ENCODE measurements around the gene LAMA2.

Gene LAMA2

GRCh38 chr6:129089357-129089756 is 206.4 kb downstream of the LAMA2 start:
- DNase-seq, result no peak

GRCh38 chr6:129094147-129094546 is 211.2 kb downstream of the LAMA2 start:
- DNase-seq, result no peak

- DNase-seq, result no peak
Measured at GRCh38 chr6:129096651-129097290, 213.8 kb downstream of the LAMA2 start.

GRCh38 chr6:129098061-129098553 is 215.2 kb downstream of the LAMA2 start:
- DNase-seq, result no peak

- DNase-seq, result no peak
Measured at GRCh38 chr6:129099696-129100095, 216.8 kb downstream of the LAMA2 start.

- no peak for DNase-seq
Measured at GRCh38 chr6:129100164-129100563, 217.2 kb downstream of the LAMA2 start.

GRCh38 chr6:129102741-129103140 is 219.8 kb downstream of the LAMA2 start:
- no peak for DNase-seq

- no peak for DNase-seq
Measured at GRCh38 chr6:129104131-129104530, 221.2 kb downstream of the LAMA2 start.

GRCh38 chr6:129104560-129104959 is 221.6 kb downstream of the LAMA2 start:
- DNase-seq, result no peak

- no peak for DNase-seq
Measured at GRCh38 chr6:129105035-129105434, 222.1 kb downstream of the LAMA2 start.

GRCh38 chr6:129105793-129106192 is 222.9 kb downstream of the LAMA2 start:
- DNase-seq, result no peak

GRCh38 chr6:129108337-129108736 is 225.4 kb downstream of the LAMA2 start:
- no peak for DNase-seq

- no peak for DNase-seq
Measured at GRCh38 chr6:129110690-129111343, 227.9 kb downstream of the LAMA2 start.

- no peak for DNase-seq
Measured at GRCh38 chr6:129111346-129111745, 228.4 kb downstream of the LAMA2 start.

- DNase-seq, result no peak
Measured at GRCh38 chr6:129111853-129112252, 228.9 kb downstream of the LAMA2 start.

GRCh38 chr6:129112591-129112990 is 229.7 kb downstream of the LAMA2 start:
- DNase-seq, result no peak

GRCh38 chr6:129113637-129114036 is 230.7 kb downstream of the LAMA2 start:
- DNase-seq, result no peak

GRCh38 chr6:129114636-129115391 is 231.9 kb downstream of the LAMA2 start:
- no peak for DNase-seq

- no peak for DNase-seq
Measured at GRCh38 chr6:129115471-129115870, 232.5 kb downstream of the LAMA2 start.

GRCh38 chr6:129117355-129117754 is 234.4 kb downstream of the LAMA2 start:
- no peak for DNase-seq

GRCh38 chr6:129120856-129121638 is 238.1 kb downstream of the LAMA2 start:
- no peak for DNase-seq

- no peak for DNase-seq
Measured at GRCh38 chr6:129124347-129124746, 241.4 kb downstream of the LAMA2 start.

- no peak for DNase-seq
Measured at GRCh38 chr6:129130106-129130505, 247.2 kb downstream of the LAMA2 start.
